Adrenal gland (tissue), 12 donors: ENCODE results near the gene PRX. TPM values are rescaled to one million over a fixed set of nuclear protein-coding genes. Genes with fewer than 3 reads are reported as not detected.

Experiments used
- DNase-seq, 7 donors: peaks; one replicate each; pipeline ENCODE4 v3.0.0-alpha.2; 2019 to 2020
- H3K27ac ChIP-seq, 5 donors: fragments of 200-600 bp; sonication (generic) in 4 of 5; 1 replicate in 3 of 5; 2 replicates in 2 of 5; pipeline versions ENCODE4 v1.5.1 to v1.8.0; 2016 to 2020; ENCODE audit warnings: mild to moderate bottlenecking in 1 of 5
- H3K27me3 ChIP-seq: fragments of 200-600 bp; 2 replicates; pipeline ENCODE4 v1.8.0; 2021
- H3K36me3 ChIP-seq, 2 donors: fragments of 200-600 bp; replicated peaks in 1 of 2; 1 replicate in 1 of 2; 2 replicates in 1 of 2; pipeline versions ENCODE4 v1.5.1 to v1.8.0; 2018 to 2022
- H3K4me1 ChIP-seq, 2 donors: fragments of 200-600 bp; replicated peaks in 1 of 2; 1 replicate in 1 of 2; 2 replicates in 1 of 2; pipeline versions ENCODE4 v1.5.1 to v1.8.0; 2018 to 2021
- H3K4me3 ChIP-seq, 4 donors: fragments of 200-600 bp; sonication (generic) in 3 of 4; one replicate each; pipeline ENCODE4 v1.5.1; 2016 to 2018
- H3K9me3 ChIP-seq, 3 donors: fragments of 200-600 bp; sonication (generic) in 1 of 3; replicated peaks in 1 of 3; 1 replicate in 2 of 3; 2 replicates in 1 of 3; pipeline versions ENCODE4 v1.5.1 to v1.8.0; 2016 to 2021
- POLR2A ChIP-seq, 2 donors: fragments of 450-650 bp; IDR thresholded peaks; one replicate each; pipeline ENCODE4 v1.6.1; 2017; ENCODE audit warnings: antibody characterized with exemption in 2 of 2, mild to moderate bottlenecking in 2 of 2, moderate library complexity in 1 of 2
- WGBS, 4 donors: extraction: QIAGEN DNeasy Blood & Tissue Kit in 2 of 4; methylation state at CpG; one replicate each; pipeline versions ENCODE4 v1.1.5 to v1.1.7; 2013 to 2017; 5-methylcytosine and 5-hydroxymethylcytosine counted together
- intact Hi-C, 2 donors: fragments of 100-400 bp; cut with DNase I; formaldehyde crosslinking; loops; one replicate each; pipeline versions ENCODE4 v1.14.1 to v1.15.0; 2022 to 2023
- polyA plus RNA-seq, 3 donors: library from polyadenylated mRNA; stranded (reverse); fragments of 200-250 nt in 2 of 3; fragments of 350-450 nt in 1 of 3; fragmentation: Illumina TruSeq in 1 of 3; extraction: RNeasy Lipid Tissue Mini Kit (QIAGEN cat#74804) in 1 of 3; gene quantifications; one replicate each; pipeline ENCODE4 v1.2.3, GENCODE V29; 2013 to 2014
- total RNA-seq, 9 donors: library from RNA; depleted of rRNA in 4 of 9; stranded (reverse); fragments of >200 nt in 4 of 9; fragments of 120-200 nt in 1 of 9; fragmentation: NEBNext Ultra II Directional in 1 of 9; extraction: Animal tissue kit (Norgen Biotek cat#: 25700) in 1 of 9; gene quantifications; one replicate each; pipeline versions ENCODE4 v1.1.0 to v1.2.4, GENCODE V29; 2013 to 2023
- TF ChIP-seq, protein P1 (sequence below), 6 experiments: fragments of 450-650 bp in 4 of 6; fragments of 200-600 bp in 2 of 6; sonication (generic) in 1 of 6; IDR thresholded peaks; 1 replicate in 5 of 6; 2 replicates in 1 of 6; pipeline versions ENCODE4 v1.5.1 to v1.8.0; 2016 to 2021; ENCODE audit warnings: antibody characterized with exemption in 6 of 6, mild to moderate bottlenecking in 2 of 6, moderate library complexity in 1 of 6
- donor health status: healthy with polysubstance abuse.
- donor health status: Bipolar disorder and iron deficiency.
- donor health status: DM: yes; HTN: yes; CAD: no.
- donor health status: DM: no; HTN: no; CAD: no.
- donor health status: DM: no; HTN: no; CAD: no.
- donor health status: DM: yes; HTN: yes; CAD: no.

The PRX gene
- total and polyA plus RNA-seq, 12 donors = 3.2 to 12.8 (median 7.7) TPM

DNA sequence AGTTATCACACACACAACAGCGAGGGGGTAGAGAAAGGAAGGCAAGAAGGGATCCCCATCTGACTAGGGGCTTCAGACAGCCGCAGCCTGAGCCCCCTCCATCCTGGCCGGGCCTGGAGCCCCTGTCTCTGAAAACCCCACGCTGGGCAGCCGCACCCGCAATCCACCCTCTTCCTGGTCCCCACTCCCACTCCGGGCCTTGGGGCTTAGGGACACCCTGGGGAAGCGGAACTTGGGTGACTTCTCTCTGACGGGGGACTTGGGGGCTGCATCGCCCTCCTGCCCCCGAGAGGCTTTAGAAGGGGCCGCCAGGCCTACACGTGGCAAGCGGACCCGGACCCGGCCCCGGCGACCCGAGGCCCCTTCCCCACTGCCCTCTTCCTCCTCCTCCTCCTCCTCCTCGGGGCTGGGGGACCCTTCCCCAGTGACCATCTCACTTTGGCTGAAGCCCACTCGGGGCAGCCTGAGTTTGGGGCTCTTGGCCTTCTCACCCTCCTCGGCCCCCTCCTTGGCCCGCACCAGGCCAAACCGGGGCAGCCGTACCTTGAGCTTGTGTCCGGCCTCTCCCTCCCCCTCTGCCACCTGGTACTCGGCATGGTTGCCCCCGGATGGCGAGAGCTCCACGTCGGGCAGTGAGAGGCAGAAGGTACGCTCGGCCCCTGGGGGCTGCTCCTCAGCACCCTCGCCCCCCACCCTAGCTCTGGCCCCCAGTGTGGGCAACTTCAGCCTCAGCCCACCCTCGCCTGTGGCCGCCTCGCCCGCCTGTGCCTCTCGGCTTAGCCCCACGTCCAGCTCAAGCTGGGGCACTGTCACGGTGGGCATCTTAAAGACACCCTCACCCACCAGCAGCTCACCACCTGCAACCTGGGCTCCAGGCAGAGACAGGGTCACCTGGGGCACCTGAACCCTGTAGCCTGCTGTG lies 19.0 kb downstream of the PRX start:
- TF ChIP-seq, protein P1, sequence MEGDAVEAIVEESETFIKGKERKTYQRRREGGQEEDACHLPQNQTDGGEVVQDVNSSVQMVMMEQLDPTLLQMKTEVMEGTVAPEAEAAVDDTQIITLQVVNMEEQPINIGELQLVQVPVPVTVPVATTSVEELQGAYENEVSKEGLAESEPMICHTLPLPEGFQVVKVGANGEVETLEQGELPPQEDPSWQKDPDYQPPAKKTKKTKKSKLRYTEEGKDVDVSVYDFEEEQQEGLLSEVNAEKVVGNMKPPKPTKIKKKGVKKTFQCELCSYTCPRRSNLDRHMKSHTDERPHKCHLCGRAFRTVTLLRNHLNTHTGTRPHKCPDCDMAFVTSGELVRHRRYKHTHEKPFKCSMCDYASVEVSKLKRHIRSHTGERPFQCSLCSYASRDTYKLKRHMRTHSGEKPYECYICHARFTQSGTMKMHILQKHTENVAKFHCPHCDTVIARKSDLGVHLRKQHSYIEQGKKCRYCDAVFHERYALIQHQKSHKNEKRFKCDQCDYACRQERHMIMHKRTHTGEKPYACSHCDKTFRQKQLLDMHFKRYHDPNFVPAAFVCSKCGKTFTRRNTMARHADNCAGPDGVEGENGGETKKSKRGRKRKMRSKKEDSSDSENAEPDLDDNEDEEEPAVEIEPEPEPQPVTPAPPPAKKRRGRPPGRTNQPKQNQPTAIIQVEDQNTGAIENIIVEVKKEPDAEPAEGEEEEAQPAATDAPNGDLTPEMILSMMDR (IDR thresholded peaks at IDR 0.05) = no peak
- TF ChIP-seq POLR2A (IDR thresholded peaks at IDR 0.05) = no peak
- Histone ChIP-seq H3K4me3 (no peak overlapping the region), H3K9me3 (no peaks in the 10 kb centered on the region), H3K27me3 (no peaks in the 10 kb centered on the region), H3K27ac (no peak overlapping the region), H3K4me1 (peaks cover 0 to 8% of the 10 kb centered on the region in 2 donors), H3K36me3 (no peaks in the 10 kb centered on the region)
- intact Hi-C loops = no loop called here
- no peak for DNase-seq
- WGBS, 4 donors = 88 to 94% (median 93%) methylated on average over 23 to 41 of the region's 41 CpGs

- no peaks in the 10 kb centered on the region for H3K36me3 ChIP-seq
- peak in 2 of 7 donors; percentile 44 to 45 for DNase-seq
- no peaks in the 10 kb centered on the region for H3K9me3 ChIP-seq
- intact Hi-C loops = no loop called here
- peak overlapping the region in 3 of 5 donors; percentile 3 to 21 (median 10) for H3K27ac ChIP-seq
- WGBS, 4 donors = 24 to 40% (median 30%) methylated on average over 6 to 9 of the region's 9 CpGs
- H3K4me3 ChIP-seq = no peak overlapping the region
- TF ChIP-seq, protein P1 (IDR thresholded peaks at IDR 0.05) = peak in 5 of 6 experiments; percentile 16 to 50 (median 39)
- no peak for TF ChIP-seq POLR2A (IDR thresholded peaks at IDR 0.05)
- no peaks in the 10 kb centered on the region for H3K27me3 ChIP-seq
- H3K4me1 ChIP-seq = peaks cover 7 to 8% of the 10 kb centered on the region in 2 donors
Measured at GRCh38 chr19:40392894-40393517, 20.2 kb downstream of the PRX start.

GRCh38 chr19:40392123-40392522 lies 21.1 kb downstream of the PRX start:
- no peaks in the 10 kb centered on the region for H3K27me3 ChIP-seq
- H3K36me3 ChIP-seq = no peaks in the 10 kb centered on the region
- 65 to 80% (median 76%) methylated on average over 8 of the region's 8 CpGs for WGBS, 4 donors
- intact Hi-C loops = no loop called here
- H3K4me1 ChIP-seq = peaks cover 7 to 8% of the 10 kb centered on the region in 2 donors
- DNase-seq = no peak
- no peaks in the 10 kb centered on the region for H3K9me3 ChIP-seq
- H3K27ac ChIP-seq = no peak overlapping the region
- H3K4me3 ChIP-seq = no peak overlapping the region
- TF ChIP-seq, protein P1 (IDR thresholded peaks at IDR 0.05) = no peak
- TF ChIP-seq POLR2A (IDR thresholded peaks at IDR 0.05) = no peak

- intact Hi-C loops = no loop called here
- no peak for DNase-seq
Measured at GRCh38 chr19:40390084-40390742, 23.0 kb downstream of the PRX start, which contains the start of gene HIPK4. Gene HIPK4 (minus strand): TSS chr19:40390181. CDS start chr19:40389902, 279 bp downstream.

More at GRCh38 chr19:40390084-40390742, 23.0 kb downstream of the PRX start, which contains the start of gene HIPK4:
- Histone ChIP-seq H3K4me3 (no peak within 1 kb of the TSS), H3K36me3 (no peaks in the 10 kb centered on the region), H3K27ac (no peak within 1 kb of the TSS), H3K9me3 (no peaks in the 10 kb centered on the region), H3K27me3 (no peaks in the 10 kb centered on the region), H3K4me1 (peaks cover 7 to 8% of the 10 kb centered on the region in 2 donors)
- WGBS, 4 donors = 87 to 92% (median 90%) methylated on average over 6 to 10 of the region's 10 CpGs
- TF ChIP-seq, protein P1 (IDR thresholded peaks at IDR 0.05) = no peak
- no peak for TF ChIP-seq POLR2A (IDR thresholded peaks at IDR 0.05)
